HG02884 (cell line): ENCODE measurements around the gene MATR3.

Experiments
- ATAC-seq: cut with Tn5 transposase; IDR thresholded peaks from one replicate; pipeline ENCODE4 v1.9.1; 2021; ENCODE audit warnings: mild to moderate bottlenecking, moderate library complexity; ENCODE audit not compliant: unreplicated experiment

The MATR3 gene

GRCh38 chr5:139272471-139273321, 20.8 kb upstream of the MATR3 start:
- no peak for ATAC-seq

DNA sequence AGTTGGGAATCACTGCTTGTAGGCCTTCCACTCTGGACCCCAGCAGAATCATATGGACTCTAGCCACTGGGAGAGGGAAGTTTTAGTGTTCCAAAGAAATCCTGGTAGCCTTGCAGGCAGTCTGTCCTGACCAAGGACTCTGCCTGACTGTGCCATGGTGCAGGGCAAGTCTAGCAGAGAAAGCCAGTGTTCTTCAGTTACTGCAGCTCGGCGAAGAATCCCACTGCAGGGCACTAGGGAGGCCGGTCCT, 20.3 kb upstream of the MATR3 start:
- ATAC-seq: no peak

DNA sequence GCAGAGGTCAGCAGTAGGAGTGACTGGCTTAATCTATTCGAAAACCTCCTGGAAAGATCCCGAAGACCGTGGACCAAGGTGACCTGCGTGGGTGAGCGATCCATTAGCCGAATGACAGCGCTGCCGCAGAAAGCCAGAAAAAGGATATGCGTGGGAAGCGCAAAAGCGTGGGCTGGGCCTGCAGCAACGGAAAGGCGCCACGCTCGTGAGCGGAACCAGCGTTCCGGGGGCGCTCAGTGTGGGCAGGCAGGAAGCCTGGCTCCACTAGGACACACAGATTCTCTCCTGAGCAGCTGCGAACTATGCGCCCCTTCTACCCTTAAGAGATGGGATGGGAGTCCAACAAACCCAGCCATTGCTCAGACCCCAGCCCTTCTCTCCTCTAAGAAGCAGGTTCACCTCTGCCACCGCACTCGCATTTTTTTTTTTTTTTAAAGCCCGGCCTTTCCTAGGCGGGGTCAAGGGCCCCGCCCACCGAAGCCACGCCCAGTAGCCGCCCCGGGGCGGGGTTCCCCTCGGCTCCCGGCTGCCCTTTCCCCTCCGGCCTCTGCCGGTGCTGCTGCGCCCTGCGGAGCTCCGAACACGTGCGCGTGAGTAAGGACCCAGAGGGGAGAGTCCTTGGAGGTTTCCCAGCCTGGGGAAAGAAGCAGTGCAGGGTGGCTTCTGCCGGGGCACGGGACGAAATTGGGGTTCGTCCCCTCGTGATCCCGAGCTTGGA, 19.8 kb upstream of the MATR3 start:
- ATAC-seq: peak; percentile 65

GRCh38 chr5:139275536-139275935, 18.0 kb upstream of the MATR3 start:
- no peak for ATAC-seq

GRCh38 chr5:139275956-139276355, 17.6 kb upstream of the MATR3 start:
- ATAC-seq: no peak

GRCh38 chr5:139276426-139276825, 17.1 kb upstream of the MATR3 start:
- no peak for ATAC-seq

DNA sequence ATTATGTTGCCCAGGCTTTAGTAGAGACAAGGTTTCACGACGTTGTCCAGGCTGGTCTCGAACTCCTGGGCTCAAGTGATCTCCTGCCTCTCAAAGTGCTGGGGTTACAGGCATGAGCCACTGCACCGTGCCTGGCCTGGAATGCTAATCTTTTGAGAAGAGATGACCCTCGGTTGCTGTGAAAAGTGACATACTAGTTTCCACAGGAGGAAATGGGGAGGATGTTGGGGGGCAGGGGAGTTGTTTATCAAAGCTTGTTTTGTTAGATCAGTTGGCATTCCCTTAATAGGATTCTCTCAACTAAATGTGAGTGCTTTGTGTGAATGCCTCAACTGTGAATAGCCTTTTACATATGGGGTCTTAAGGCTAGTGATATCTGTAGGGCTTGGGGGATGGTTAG, 16.4 kb upstream of the MATR3 start:
- no peak for ATAC-seq

- no peak for ATAC-seq
These were observed 14.8 kb upstream of the MATR3 start for GRCh38 chr5:139278540-139279274.

DNA sequence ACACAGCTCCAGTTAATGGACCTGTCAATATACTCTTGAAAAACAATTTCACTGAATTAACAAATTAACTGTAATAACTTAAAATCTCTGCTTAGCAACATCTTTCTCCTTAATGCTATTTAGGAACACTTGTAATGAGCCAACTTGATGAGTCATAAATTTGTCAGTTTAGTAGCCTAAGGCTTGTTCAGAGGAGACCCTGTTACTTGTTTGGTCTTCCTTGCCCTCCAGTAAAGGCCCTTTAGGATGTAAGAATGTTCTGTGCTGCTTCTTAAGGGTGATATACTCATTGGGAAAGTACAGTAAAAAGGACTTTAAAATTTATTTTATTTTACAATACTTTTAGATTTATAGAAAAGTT, 11.4 kb upstream of the MATR3 start:
- ATAC-seq: no peak

DNA sequence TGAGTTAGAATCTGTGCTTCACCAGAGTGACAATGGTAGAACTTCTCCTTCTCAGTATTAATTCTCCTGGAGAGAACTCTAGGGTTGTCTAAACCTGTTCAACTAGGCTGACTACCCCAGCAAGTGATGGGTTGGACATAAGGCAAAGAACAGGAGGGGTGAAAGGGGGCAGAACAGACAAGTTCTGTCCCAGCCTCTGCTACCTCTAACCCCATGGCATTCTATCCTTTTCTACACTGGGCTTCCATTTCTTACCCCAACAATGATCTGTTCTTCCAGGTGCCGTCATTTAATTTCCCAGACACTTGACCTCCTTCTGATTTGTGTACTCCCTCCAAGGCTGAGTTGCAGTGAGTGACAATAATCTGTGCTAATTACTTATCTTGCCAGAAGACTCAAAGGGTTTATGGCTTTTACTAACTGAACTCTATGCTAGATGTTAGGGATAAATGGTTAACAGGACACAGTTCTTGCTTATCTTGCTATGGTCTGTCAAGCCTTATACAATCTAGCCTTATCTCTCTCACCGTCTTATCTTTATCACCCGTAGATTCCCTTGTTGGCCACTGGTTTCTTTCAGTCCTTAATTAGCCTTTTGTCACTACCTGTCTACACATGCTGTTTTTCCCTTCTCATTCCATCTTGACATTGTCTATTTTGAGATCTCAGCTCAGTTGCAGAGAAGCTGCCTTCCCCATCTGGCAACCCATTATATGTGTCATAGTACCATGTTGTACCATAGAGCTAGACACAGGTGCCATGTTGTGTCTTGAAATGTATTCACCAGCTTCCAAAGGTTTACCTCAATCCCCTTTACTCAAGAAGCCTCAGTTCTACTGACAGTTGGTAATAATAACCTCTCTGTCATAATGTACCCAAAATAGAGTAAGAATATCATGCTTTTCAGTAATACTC, 10.0 kb upstream of the MATR3 start:
- ATAC-seq: no peak

- no peak for ATAC-seq
These were observed 9.2 kb upstream of the MATR3 start for GRCh38 chr5:139284295-139284694.

DNA sequence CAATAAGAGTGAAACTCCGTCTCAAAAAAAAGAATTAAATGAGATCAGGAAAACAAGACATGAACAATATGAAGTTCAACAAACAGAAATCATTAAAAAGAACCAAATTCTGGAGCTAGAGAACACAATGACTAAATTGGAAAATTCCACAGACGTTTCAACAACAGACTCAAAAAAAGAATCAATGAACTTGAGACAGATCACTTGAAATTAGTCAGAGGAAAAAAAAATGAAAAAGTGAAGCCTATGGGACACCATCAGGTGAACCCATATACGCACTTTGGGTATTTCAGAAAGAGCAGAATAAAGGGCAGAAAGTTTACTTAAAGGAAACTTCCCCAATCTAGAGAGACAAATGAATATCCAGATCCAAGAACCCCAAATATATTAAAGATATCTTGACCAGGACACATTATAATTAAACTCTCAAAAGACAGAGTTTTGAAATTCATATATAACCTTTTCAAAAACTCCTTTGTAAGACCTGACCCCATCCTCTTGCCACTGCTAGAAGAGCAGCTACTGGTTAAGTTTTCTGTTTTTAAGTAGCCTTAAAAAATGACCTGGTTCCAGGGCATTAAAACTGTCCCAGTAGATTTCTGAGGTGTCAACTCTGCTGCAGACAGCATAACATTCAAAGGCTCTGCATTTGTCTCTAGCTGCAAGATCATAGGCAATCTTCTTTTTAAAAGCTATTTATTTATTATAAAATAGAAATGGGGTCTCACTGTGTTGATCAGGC, 7.7 kb upstream of the MATR3 start:
- ATAC-seq: no peak

DNA sequence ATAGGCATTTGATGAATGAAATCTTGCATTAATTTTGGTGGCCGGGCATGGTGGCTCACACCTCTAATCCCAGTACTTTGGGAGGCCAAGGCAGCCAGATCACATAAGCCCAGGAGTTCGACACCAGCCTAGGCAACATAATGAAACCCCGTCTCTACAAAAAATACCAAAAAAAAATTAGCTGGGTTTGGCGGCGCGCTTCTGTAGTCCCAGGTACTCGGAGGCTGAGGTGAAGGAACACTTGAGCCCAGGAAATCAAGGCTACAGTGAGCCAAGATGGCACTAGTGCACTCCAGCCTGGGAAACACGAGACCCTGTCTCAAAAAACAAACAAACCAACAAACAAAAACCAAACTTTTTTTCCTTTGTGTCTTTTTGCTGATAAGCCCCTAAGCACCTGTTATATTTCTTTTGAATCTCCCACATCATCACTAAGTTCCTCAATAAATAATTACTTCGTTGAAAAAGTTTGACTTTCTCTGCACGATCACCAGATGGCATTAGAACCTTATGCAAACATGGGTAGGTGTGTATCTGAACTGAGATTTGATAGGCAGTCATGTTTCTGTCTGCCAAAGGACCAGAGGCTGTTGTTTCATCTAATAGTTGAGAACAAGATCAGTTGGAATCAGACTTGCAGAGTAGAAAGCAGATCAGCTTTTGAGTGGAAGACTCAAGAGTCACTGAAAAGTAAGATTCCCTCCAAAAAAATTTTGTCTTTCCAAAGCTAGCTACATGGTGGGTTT, 5.5 kb upstream of the MATR3 start:
- ATAC-seq: no peak

GRCh38 chr5:139291051-139291450, 2.5 kb upstream of the MATR3 start:
- no peak for ATAC-seq

DNA sequence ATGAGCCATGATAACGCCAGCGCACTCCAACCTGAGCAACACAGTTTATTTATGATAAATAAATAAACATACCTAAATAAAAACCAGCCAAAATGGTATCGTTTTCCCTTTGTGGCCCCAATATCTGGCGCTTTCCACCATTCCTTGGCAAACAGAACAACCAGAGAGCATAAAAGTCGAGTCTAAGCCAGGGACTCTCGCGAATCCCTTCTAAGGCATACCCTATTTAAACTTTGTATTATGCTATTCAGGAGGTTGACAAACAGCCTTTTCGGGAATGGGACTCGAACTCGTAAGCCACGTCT, 386 bp upstream of the MATR3 start:
- ATAC-seq: no peak

DNA sequence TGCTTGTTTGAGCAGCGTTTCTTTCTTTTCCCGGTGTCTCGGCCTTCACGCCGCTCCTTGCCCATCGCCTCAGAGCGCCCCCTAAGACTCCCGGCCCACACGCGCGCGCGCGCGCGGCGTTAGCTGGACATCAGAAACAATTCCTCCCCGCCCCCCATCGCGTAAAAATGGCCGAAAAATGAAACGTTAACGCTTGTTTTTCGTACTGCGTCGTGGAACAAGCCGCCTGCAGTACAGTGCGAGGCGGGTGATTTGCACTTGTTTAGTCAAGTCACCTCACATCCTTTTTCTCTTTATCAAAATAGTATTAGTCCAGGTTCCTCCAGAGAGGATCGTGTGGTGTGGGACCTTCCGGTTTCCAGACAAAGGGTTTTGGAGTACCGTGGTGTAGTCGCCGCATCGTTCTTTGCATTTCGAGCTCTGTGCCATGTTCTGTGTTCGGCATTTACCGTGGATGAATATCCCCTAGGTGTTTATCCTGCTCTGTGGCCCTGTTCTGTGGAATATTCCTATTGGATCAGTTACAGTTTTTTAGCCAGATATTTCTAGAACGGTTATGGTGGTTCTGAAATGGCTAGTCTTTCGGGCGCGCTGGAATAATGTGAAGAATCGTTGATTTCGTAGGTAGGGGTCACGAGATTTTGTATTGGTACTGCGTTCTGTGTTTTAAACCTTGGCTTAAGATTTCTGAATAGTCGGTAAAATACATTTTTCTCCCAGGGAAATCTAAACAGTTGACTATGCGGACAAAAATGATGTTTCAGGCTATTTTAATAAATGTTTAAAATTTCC, 1.0 kb downstream of the MATR3 start:
- peak; percentile 22 for ATAC-seq

- no peak for ATAC-seq
These were observed 2.0 kb downstream of the MATR3 start for GRCh38 chr5:139295346-139296057.

DNA sequence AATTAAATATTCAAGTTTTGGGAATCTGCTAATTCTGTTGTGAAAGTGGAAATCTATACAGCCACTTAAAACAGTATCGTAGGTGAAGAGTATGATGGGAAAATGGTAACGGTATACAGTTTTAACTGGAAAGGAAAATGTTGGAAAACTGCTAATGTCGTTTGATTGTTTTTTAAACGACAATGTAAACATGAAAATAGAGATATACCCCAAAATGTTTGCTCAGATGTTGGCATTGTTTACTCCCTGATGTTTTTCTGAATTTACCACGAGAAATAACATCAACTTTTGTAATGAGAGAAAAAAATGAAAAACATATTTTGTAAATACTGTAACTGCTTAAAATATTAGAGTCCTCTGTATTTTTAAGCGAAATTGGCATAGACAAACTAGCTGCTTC, 2.7 kb downstream of the MATR3 start:
- no peak for ATAC-seq
